Uterus (tissue), 4 donors: ENCODE results near the gene ADCY5. TPM values are rescaled to one million over a fixed set of nuclear protein-coding genes. Genes with fewer than 3 reads are reported as not detected.
A peak's percentile ranks its signal among the peaks of the same experiment; 100 is the strongest.

Experiments used
- DNase-seq, 2 donors: peaks; one replicate each; pipeline ENCODE4 v3.0.0-alpha.2; 2019 to 2020
- H3K27ac ChIP-seq, 2 donors: fragments of 200-600 bp; sonication (generic); 1 replicate in 1 of 2; 2 replicates in 1 of 2; pipeline ENCODE4 v1.5.1; 2016 to 2018
- H3K27me3 ChIP-seq, 2 donors: fragments of 200-600 bp; sonication (generic); one replicate each; pipeline ENCODE4 v1.5.1; 2018 to 2019; ENCODE audit warnings: control low read depth in 1 of 2
- H3K36me3 ChIP-seq, 2 donors: fragments of 200-600 bp; sonication (generic); one replicate each; pipeline ENCODE4 v1.5.1; 2019; ENCODE audit warnings: control low read depth in 1 of 2
- H3K4me1 ChIP-seq, 2 donors: fragments of 200-600 bp; sonication (generic); one replicate each; pipeline ENCODE4 v1.5.1; 2018 to 2019; ENCODE audit warnings: control low read depth in 1 of 2
- H3K4me3 ChIP-seq, 2 donors: fragments of 200-600 bp; sonication (generic); 1 replicate in 1 of 2; 2 replicates in 1 of 2; pipeline ENCODE4 v1.5.1; 2018 to 2019; ENCODE audit warnings: mild to moderate bottlenecking in 1 of 2
- H3K9me3 ChIP-seq, 2 donors: fragments of 200-600 bp; sonication (generic); one replicate each; pipeline ENCODE4 v1.5.1; 2019; ENCODE audit warnings: control low read depth in 1 of 2
- POLR2A ChIP-seq, 2 donors: fragments of 450-650 bp; IDR thresholded peaks; one replicate each; pipeline ENCODE4 v1.6.1; 2016; ENCODE audit warnings: antibody characterized with exemption in 2 of 2, mild to moderate bottlenecking in 1 of 2, moderate library complexity in 1 of 2
- intact Hi-C: fragments of 100-400 bp; cut with DNase I; formaldehyde crosslinking; loops from one replicate; pipeline ENCODE4 v1.15.1; 2023; ENCODE audit warnings: low total_unique reads
- total RNA-seq, 4 donors: library from RNA; depleted of rRNA in 3 of 4; stranded (reverse); fragments of >200 nt in 3 of 4; gene quantifications; one replicate each; pipeline versions ENCODE4 v1.1.0 to v1.2.4, GENCODE V29; 2014 to 2023
- TF ChIP-seq, protein P1 (sequence below), 4 experiments: fragments of 200-600 bp in 2 of 4; fragments of 450-650 bp in 2 of 4; sonication (generic) in 2 of 4; IDR thresholded peaks; one replicate each; pipeline ENCODE4 v1.5.1; 2016 to 2019; ENCODE audit warnings: antibody characterized with exemption in 4 of 4, mild to moderate bottlenecking in 2 of 4, moderate library complexity in 1 of 4
- donor health status: DM: yes; HTN: yes; CAD: no.

The ADCY5 gene
- total RNA-seq, 4 donors from 2014 or later = 21.1 to 43.5 (median 34.7) TPM

DNA sequence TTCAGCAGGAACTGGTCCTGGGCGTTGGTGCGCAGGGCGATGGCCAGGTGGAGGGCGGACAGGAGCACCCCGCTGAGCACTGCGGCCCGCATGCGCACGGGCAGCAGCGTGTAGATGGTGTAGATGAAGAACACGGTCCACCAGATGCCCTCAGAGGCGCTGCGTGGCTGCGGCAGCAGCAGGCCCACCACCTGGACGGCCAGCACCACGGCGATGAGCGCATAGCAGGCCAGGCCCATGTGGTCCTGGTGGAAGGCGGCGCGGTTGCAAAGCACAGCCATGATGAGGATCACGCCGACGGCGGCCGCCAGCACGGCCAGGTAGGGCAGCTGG lies 1.5 kb downstream of the ADCY5 start:
- TF ChIP-seq, protein P1, sequence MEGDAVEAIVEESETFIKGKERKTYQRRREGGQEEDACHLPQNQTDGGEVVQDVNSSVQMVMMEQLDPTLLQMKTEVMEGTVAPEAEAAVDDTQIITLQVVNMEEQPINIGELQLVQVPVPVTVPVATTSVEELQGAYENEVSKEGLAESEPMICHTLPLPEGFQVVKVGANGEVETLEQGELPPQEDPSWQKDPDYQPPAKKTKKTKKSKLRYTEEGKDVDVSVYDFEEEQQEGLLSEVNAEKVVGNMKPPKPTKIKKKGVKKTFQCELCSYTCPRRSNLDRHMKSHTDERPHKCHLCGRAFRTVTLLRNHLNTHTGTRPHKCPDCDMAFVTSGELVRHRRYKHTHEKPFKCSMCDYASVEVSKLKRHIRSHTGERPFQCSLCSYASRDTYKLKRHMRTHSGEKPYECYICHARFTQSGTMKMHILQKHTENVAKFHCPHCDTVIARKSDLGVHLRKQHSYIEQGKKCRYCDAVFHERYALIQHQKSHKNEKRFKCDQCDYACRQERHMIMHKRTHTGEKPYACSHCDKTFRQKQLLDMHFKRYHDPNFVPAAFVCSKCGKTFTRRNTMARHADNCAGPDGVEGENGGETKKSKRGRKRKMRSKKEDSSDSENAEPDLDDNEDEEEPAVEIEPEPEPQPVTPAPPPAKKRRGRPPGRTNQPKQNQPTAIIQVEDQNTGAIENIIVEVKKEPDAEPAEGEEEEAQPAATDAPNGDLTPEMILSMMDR (IDR thresholded peaks at IDR 0.05) = no peak
- no peak for TF ChIP-seq POLR2A (IDR thresholded peaks at IDR 0.05)
- Histone ChIP-seq H3K9me3 (no peaks in the 10 kb centered on the region), H3K4me3 (peak overlapping the region; percentile 3 to 16), H3K4me1 (peaks cover 0 to 4% of the 10 kb centered on the region in 2 donors), H3K27me3 (no peaks in the 10 kb centered on the region), H3K36me3 (no peaks in the 10 kb centered on the region), H3K27ac (peak overlapping the region; percentile 11 to 31)
- intact Hi-C loops = no loop called here
- DNase-seq = no peak

- no peak for DNase-seq
- H3K4me3 ChIP-seq = no peak overlapping the region
- intact Hi-C loops = no loop called here
Measured at GRCh38 chr3:123446610-123447109, 2.2 kb downstream of the ADCY5 start.

DNA sequence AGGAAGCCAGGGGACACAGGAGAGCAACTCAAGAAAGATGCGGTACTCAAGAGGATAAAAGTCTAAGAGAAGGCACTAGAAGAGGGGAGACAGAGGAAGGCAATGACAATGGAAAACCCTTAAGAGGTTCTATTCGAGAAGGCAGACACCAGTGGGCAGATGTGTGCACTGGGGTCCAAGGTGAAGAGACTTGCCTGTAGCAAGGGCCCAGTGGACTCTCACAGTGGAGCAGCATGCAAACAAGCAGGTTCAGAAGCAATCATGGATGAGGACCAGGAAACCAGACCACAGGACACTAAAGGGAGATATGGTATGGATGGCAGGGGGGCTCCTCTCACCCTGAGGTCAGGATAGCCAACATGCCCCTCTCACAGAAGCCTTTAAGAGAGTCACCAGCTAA lies 2.7 kb downstream of the ADCY5 start:
- intact Hi-C loops = no loop called here
- H3K36me3 ChIP-seq = no peaks in the 10 kb centered on the region
- H3K27ac ChIP-seq = peak overlapping the region in 1 of 2 donors; percentile 31
- H3K4me3 ChIP-seq = no peak overlapping the region
- TF ChIP-seq, protein P1 (IDR thresholded peaks at IDR 0.05) = no peak
- no peak for TF ChIP-seq POLR2A (IDR thresholded peaks at IDR 0.05)
- H3K27me3 ChIP-seq = no peaks in the 10 kb centered on the region
- no peak for DNase-seq
- peaks cover 0 to 4% of the 10 kb centered on the region in 2 donors for H3K4me1 ChIP-seq
- H3K9me3 ChIP-seq = no peaks in the 10 kb centered on the region

More at GRCh38 chr3:123446610-123447109, 2.2 kb downstream of the ADCY5 start:
- Histone ChIP-seq H3K4me1 (peaks cover 0 to 4% of the 10 kb centered on the region in 2 donors), H3K27ac (peak overlapping the region in 1 of 2 donors; percentile 31), H3K9me3 (no peaks in the 10 kb centered on the region), H3K36me3 (no peaks in the 10 kb centered on the region), H3K27me3 (no peaks in the 10 kb centered on the region)
- TF ChIP-seq POLR2A (IDR thresholded peaks at IDR 0.05) = no peak
- TF ChIP-seq, protein P1 (IDR thresholded peaks at IDR 0.05) = no peak

GRCh38 chr3:123445702-123446101 lies 3.2 kb downstream of the ADCY5 start:
- no peaks in the 10 kb centered on the region for H3K36me3 ChIP-seq
- no peak overlapping the region for H3K4me3 ChIP-seq
- H3K27me3 ChIP-seq = no peaks in the 10 kb centered on the region
- DNase-seq = no peak
- intact Hi-C loops = no loop called here
- peaks cover 0 to 4% of the 10 kb centered on the region in 2 donors for H3K4me1 ChIP-seq
- no peaks in the 10 kb centered on the region for H3K9me3 ChIP-seq
- no peak overlapping the region for H3K27ac ChIP-seq
- TF ChIP-seq, protein P1 (IDR thresholded peaks at IDR 0.05) = no peak
- no peak for TF ChIP-seq POLR2A (IDR thresholded peaks at IDR 0.05)

DNA sequence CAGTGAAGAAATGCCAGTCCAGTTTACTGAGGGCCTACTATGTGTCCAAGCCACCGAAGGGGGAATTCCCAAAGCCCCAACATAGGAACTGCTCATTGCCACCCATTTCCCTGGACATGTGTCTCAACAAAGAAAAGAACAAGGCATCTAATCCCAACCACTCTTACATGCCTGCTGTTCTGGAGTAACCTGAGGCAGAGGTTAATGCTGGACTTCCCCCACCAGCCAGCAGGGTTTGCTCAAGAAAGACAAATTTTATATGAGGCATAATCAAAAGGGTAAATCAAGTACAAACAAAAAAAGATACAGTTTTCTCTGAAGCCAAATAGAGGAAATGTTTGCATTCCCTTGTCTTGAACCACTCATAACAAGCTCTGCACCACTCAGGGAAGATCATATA lies 4.1 kb downstream of the ADCY5 start:
- H3K9me3 ChIP-seq = no peaks in the 10 kb centered on the region
- H3K4me1 ChIP-seq = peaks cover 0 to 4% of the 10 kb centered on the region in 2 donors
- DNase-seq = no peak
- H3K27me3 ChIP-seq = no peaks in the 10 kb centered on the region
- intact Hi-C loops = no loop called here
- H3K36me3 ChIP-seq = no peaks in the 10 kb centered on the region
- TF ChIP-seq, protein P1 (IDR thresholded peaks at IDR 0.05) = no peak
- no peak for TF ChIP-seq POLR2A (IDR thresholded peaks at IDR 0.05)
- H3K4me3 ChIP-seq = no peak overlapping the region
- no peak overlapping the region for H3K27ac ChIP-seq
